HepG2 (cell line): ENCODE results near the gene OSGIN1. TPM values are rescaled to one million over a fixed set of nuclear protein-coding genes. Genes with fewer than 3 reads are reported as not detected.

ENCODE experiments used
- ATAC-seq: fragments of 200-7000 bp; cut with Tn5 transposase; 3 replicates; pipeline ENCODE4 v1.9.1; 2020; ENCODE audit warnings: mild to moderate bottlenecking, moderate library complexity
- BruUV-seq: library from RNA; stranded (reverse); fragments of 400-500 nt; replicated peaks from 2 replicates; lab custom pipeline; 2021; lab: Mats Ljungman, UMichigan
- CTCF ChIA-PET: fragments of 300-600 bp; formaldehyde crosslinking; extraction: SDS; loops from one replicate; lab custom pipeline; 2021; ENCODE audit warnings: low total read pairs, inconsistent platforms, low intra/inter-chr PET ratio; lab: Yijun Ruan, JAX
- POLR2A ChIA-PET: fragments of 350-600 bp; sonication (Branson Sonifier 250); formaldehyde crosslinking; loops from one replicate; lab custom pipeline; 2020; ENCODE audit warnings: antibody characterized with exemption, inconsistent platforms; lab: Yijun Ruan, JAX
- DNase-seq: peaks from one replicate; pipeline ENCODE4 v3.0.0-alpha.2; 2015; ENCODE audit warnings: low spot score
- FAIRE-seq: peaks from 3 replicates; lab custom pipeline; 2011; peaks lifted over from hg19 to GRCh38; lab: Jason Lieb, UNC
- H2AFZ ChIP-seq: one replicate; pipeline ENCODE4 v1.6.1; 2011; ENCODE audit warnings: low read length, inconsistent platforms
- H3K27ac ChIP-seq: fragments of 300-600 bp; 3 replicates; pipeline ENCODE4 v1.8.0; 2011; ENCODE audit warnings: mixed run types, mild to moderate bottlenecking, mixed read lengths, low read length, inconsistent platforms; ENCODE audit not compliant: insufficient read depth; ENCODE audit errors: extremely low read length
- H3K27me3 ChIP-seq, 2 experiments: fragments of 200-600 bp in 1 of 2; 2 replicates in 1 of 2; 3 replicates in 1 of 2; pipeline versions ENCODE4 v1.6.0 to v1.8.0; 2011; ENCODE audit warnings: low read length in 2 of 2, mild to moderate bottlenecking in 2 of 2, moderate library complexity in 2 of 2, inconsistent platforms in 1 of 2; ENCODE audit not compliant: insufficient read depth in 2 of 2, control insufficient read depth in 1 of 2
- H3K36me3 ChIP-seq, 2 experiments: fragments of 200-600 bp in 1 of 2; replicated peaks in 1 of 2; 2 replicates in 1 of 2; 3 replicates in 1 of 2; pipeline versions ENCODE4 v1.5.1 to v1.8.0; 2011; ENCODE audit warnings: low read length in 2 of 2, inconsistent platforms in 1 of 2; ENCODE audit not compliant: insufficient read depth in 2 of 2, control insufficient read depth in 1 of 2
- H3K4me1 ChIP-seq: 2 replicates; pipeline ENCODE4 v1.5.1; 2012; ENCODE audit warnings: low read length, inconsistent platforms; ENCODE audit not compliant: insufficient read depth
- H3K4me2 ChIP-seq: 2 replicates; pipeline ENCODE4 v1.6.0; 2011; ENCODE audit warnings: low read depth, low read length, inconsistent platforms
- H3K4me3 ChIP-seq, 3 experiments: fragments of 200-600 bp in 1 of 3; sonication (generic), shearing (Covaris generic) in 1 of 3; replicated peaks in 1 of 3; 2 replicates each; pipeline ENCODE4 v1.5.1; 2011 to 2016; ENCODE audit warnings: low read length in 3 of 3, inconsistent platforms in 2 of 3, low read depth in 2 of 3, mild to moderate bottlenecking in 2 of 3, control low read depth in 1 of 3, mixed read lengths in 1 of 3; ENCODE audit not compliant: insufficient read depth in 1 of 3
- H3K79me2 ChIP-seq: one replicate; pipeline ENCODE4 v1.6.1; 2011; ENCODE audit warnings: low read length, inconsistent platforms; ENCODE audit not compliant: insufficient read depth
- H3K9ac ChIP-seq: 2 replicates; pipeline ENCODE4 v1.6.0; 2011; ENCODE audit warnings: mild to moderate bottlenecking, low read depth, low read length, inconsistent platforms; ENCODE audit not compliant: insufficient read depth
- H3K9me3 ChIP-seq: 2 replicates; pipeline ENCODE4 v1.5.1; 2012; ENCODE audit warnings: mild to moderate bottlenecking, low read length
- H4K20me1 ChIP-seq: 2 replicates; pipeline ENCODE4 v1.6.0; 2011; ENCODE audit warnings: inconsistent platforms, mild to moderate bottlenecking, low read length, moderate library complexity; ENCODE audit not compliant: insufficient read depth
- FOSL2 ChIP-seq: sonication (generic); formaldehyde crosslinking; IDR thresholded peaks from 2 replicates; pipeline ENCODE4 v1.4.0; 2020; ENCODE audit warnings: missing genetic modification reagents
- MAZ ChIP-seq, 2 experiments: sonication (generic) in 1 of 2; formaldehyde crosslinking in 1 of 2; IDR thresholded peaks; 2 replicates each; pipeline versions ENCODE4 v1.5.0 to v1.6.1; 2012 to 2020; ENCODE audit warnings: low read depth in 2 of 2, mild to moderate bottlenecking in 2 of 2, borderline replicate concordance in 1 of 2, improper control_type of control experiment in 1 of 2, low read length in 1 of 2, missing genetic modification reagents in 1 of 2, moderate library complexity in 1 of 2
- TAF15 ChIP-seq: fragments of 200-400 bp; formaldehyde crosslinking; IDR thresholded peaks from one replicate; pipeline ENCODE4 v1.6.1; 2018; ENCODE audit warnings: mild to moderate bottlenecking, low read depth, low read length; ENCODE audit not compliant: poor library complexity, severe bottlenecking
- U2AF1 ChIP-seq: fragments of 200-400 bp; formaldehyde crosslinking; optimal IDR thresholded peaks from 2 replicates; pipeline ENCODE3; 2017; ENCODE audit warnings: mild to moderate bottlenecking, low read depth, low read length
- ZFY ChIP-seq: sonication (generic); formaldehyde crosslinking; IDR thresholded peaks from 2 replicates; pipeline ENCODE4 v1.4.0; 2020; ENCODE audit warnings: missing genetic modification reagents
- ZNF224 ChIP-seq: sonication (generic); formaldehyde crosslinking; IDR thresholded peaks from 2 replicates; pipeline ENCODE4 v1.5.0; 2020; ENCODE audit warnings: mild to moderate bottlenecking, missing genetic modification reagents
- ZNF232 ChIP-seq: sonication (generic); formaldehyde crosslinking; IDR thresholded peaks from 2 replicates; pipeline ENCODE4 v1.4.0; 2020; ENCODE audit warnings: missing genetic modification reagents, borderline replicate concordance
- ZNF343 ChIP-seq: sonication (generic); formaldehyde crosslinking; IDR thresholded peaks from 2 replicates; pipeline ENCODE4 v1.4.0; 2020; ENCODE audit warnings: mild to moderate bottlenecking, missing genetic modification reagents
- ZNF431 ChIP-seq: sonication (generic); formaldehyde crosslinking; IDR thresholded peaks from 2 replicates; pipeline ENCODE4 v1.9.0; 2022; ENCODE audit warnings: missing genetic modification reagents, low read depth, mild to moderate bottlenecking, borderline replicate concordance
- ZNF720 ChIP-seq: sonication (generic); formaldehyde crosslinking; IDR thresholded peaks from 2 replicates; pipeline ENCODE4 v1.4.0; 2020; ENCODE audit warnings: missing genetic modification reagents
- WGBS: methylation state at CpG from one replicate; pipeline ENCODE4 v1.1.6; 2017; ENCODE audit warnings: low lambda C conversion rate; 5-methylcytosine and 5-hydroxymethylcytosine counted together
- in situ Hi-C: cut with HindIII; loops from 2 replicates; pipeline ENCODE4 v1.10.0; 2017; ENCODE audit warnings: low pct_unique_long_range_greater_than_20kb; ENCODE audit not compliant: extremely low pct_ligation_motif_present
- intact Hi-C: fragments of 100-400 bp; cut with micrococcal nuclease; formaldehyde crosslinking; loops from one replicate; pipeline ENCODE4 v1.10.0; 2022; ENCODE audit not compliant: unreplicated experiment
- polyA plus RNA-seq, 8 experiments: library from polyadenylated mRNA; depleted of rRNA in 3 of 8; stranded (reverse) in 7 of 8; unstranded in 1 of 8; fragments of >200 nt; fragmentation: Illumina TruSeq in 4 of 8; extraction: Trizol in 4 of 8; gene quantifications; 2 replicates each; pipeline versions ENCODE4 v1.2.1 to v1.2.3, GENCODE V29; 2011 to 2016; ENCODE audit warnings: low read depth in 4 of 8, missing spikeins in 1 of 8, mixed read lengths in 1 of 8; ENCODE audit not compliant: insufficient read depth in 1 of 8
- total RNA-seq, 5 experiments: library from RNA; depleted of rRNA; stranded (reverse); fragments of >200 nt; fragmentation: Illumina TruSeq; extraction: Trizol; gene quantifications; 2 replicates each; pipeline ENCODE4 v1.2.3, GENCODE V29; 2016; ENCODE audit warnings: low read depth in 1 of 5
- TF ChIP-seq, protein P1 (sequence below): sonication (generic); formaldehyde crosslinking; IDR thresholded peaks from 2 replicates; pipeline ENCODE4 v1.4.0; 2020; ENCODE audit warnings: low read depth, missing genetic modification reagents
- TF ChIP-seq, protein P2 (sequence below): IDR thresholded peaks from 2 replicates; pipeline ENCODE4 v1.6.1; 2012; ENCODE audit warnings: low read depth, low read length, improper control_type of control experiment
- TF ChIP-seq, protein P3 (sequence below): sonication (generic); formaldehyde crosslinking; IDR thresholded peaks from 2 replicates; pipeline ENCODE4 v1.4.0; 2020; ENCODE audit warnings: missing genetic modification reagents

Gene OSGIN1
- total and polyA plus RNA-seq, 2 of the 13 experiments (the other 11 are each of a cell fraction or from before 2014, with no cell fraction given), result 20.5 to 27.1 TPM

DNA sequence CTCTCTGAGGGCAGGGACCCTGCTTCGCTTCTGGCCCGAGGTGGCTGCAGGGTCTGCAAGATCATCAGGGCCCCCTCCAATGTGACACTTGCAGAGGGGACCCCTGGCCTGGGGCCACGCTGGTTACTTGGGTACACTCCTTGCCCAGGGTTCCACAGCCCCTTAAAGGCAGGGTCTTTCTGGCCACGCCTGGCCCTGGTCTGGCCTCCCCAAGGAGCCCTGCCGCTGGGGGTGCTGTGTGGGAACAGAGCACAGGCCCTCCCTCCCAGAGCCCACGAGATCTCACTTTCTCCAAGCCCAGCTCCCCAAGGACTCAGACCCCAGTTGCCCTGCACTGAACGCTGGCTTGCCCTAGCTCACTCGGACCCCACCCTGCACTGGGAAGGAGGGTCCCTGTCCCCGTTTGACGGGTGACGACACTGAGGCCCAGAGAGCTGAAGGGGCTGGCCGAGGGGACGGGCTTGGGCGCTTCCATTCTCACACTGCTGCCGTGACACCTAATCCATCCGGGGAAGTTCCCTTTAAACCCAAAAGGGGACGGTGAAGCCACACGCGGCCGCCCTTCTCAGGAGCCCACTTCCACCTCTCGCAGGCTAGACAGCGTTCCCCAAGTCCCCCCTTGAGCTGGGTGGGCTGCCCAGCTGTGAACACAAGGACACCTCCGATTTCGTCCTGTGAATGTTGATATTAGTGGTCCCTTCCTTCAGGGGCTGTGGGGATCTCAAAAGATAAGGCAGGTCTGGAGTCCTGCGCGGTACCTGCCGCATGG lies 26.9 kb upstream of the OSGIN1 start:
- Histone ChIP-seq H4K20me1 (no peaks in the 10 kb centered on the region), H3K4me3 (peak overlapping the region in 1 of 3 experiments; percentile 69; a peak in 1 of 6 replicates), H3K27me3 (peaks cover 3 to 15% of the 10 kb centered on the region in 2 experiments; a peak in 4 of 5 replicates), H2AFZ (no peak overlapping the region), H3K4me2 (peak overlapping the region; percentile 91), H3K36me3 (no peaks in the 10 kb centered on the region), H3K4me1 (peaks cover 43% of the 10 kb centered on the region), H3K27ac (no peak overlapping the region), H3K9ac (no peak overlapping the region), H3K9me3 (no peaks in the 10 kb centered on the region), H3K79me2 (no peaks in the 10 kb centered on the region)
- in situ Hi-C loops (loop anchor here (10.0 kb wide), 1 partner anchor 119 kb away; the partner anchor contains the start of gene SLC38A8), intact Hi-C loops (loop anchor here (1.0 kb wide), 3 partner anchors 28 to 139 kb away; no protein-coding TSS in a partner anchor)
- POLR2A ChIA-PET, result interaction anchor here (0.9 to 5.4 kb wide), 4 partner anchors 17 to 30 kb away, joined by 4 to 46 read pairs (median 5); partner anchors contain the start of gene OSGIN1
- 47% methylated on average over 25 of the region's 27 CpGs for WGBS
- no TSS peak for BruUV-seq
- DNase-seq (no peak), ATAC-seq (peak; percentile 15), FAIRE-seq (no peak)
- CTCF ChIA-PET, result interaction anchor here (1.6 to 3.0 kb wide), 4 partner anchors 29 to 139 kb away, joined by 9 to 31 read pairs (median 16); partner anchors contain the start of gene OSGIN1
- TF ChIP-seq TAF15 (no peak), ZFY (no peak), ZNF431 (CRISPR knock-in tag) (no peak), FOSL2 (CRISPR knock-in tag) (no peak), ZNF720 (CRISPR knock-in tag) (no peak), U2AF1 (no peak), ZNF224 (no peak), ZNF343 (0 out of 2 replicates have a peak, but pooled peaks have one; percentile 56), ZNF232 (CRISPR knock-in tag) (no peak), MAZ (IDR thresholded peaks at IDR 0.05; ENCODE audit: borderline replicate concordance, low read depth, low read length) (no peak), MAZ (CRISPR knock-in tag; IDR thresholded peaks at IDR 0.05; ENCODE audit: low read depth) (no peak)
- TF ChIP-seq, protein P1, sequence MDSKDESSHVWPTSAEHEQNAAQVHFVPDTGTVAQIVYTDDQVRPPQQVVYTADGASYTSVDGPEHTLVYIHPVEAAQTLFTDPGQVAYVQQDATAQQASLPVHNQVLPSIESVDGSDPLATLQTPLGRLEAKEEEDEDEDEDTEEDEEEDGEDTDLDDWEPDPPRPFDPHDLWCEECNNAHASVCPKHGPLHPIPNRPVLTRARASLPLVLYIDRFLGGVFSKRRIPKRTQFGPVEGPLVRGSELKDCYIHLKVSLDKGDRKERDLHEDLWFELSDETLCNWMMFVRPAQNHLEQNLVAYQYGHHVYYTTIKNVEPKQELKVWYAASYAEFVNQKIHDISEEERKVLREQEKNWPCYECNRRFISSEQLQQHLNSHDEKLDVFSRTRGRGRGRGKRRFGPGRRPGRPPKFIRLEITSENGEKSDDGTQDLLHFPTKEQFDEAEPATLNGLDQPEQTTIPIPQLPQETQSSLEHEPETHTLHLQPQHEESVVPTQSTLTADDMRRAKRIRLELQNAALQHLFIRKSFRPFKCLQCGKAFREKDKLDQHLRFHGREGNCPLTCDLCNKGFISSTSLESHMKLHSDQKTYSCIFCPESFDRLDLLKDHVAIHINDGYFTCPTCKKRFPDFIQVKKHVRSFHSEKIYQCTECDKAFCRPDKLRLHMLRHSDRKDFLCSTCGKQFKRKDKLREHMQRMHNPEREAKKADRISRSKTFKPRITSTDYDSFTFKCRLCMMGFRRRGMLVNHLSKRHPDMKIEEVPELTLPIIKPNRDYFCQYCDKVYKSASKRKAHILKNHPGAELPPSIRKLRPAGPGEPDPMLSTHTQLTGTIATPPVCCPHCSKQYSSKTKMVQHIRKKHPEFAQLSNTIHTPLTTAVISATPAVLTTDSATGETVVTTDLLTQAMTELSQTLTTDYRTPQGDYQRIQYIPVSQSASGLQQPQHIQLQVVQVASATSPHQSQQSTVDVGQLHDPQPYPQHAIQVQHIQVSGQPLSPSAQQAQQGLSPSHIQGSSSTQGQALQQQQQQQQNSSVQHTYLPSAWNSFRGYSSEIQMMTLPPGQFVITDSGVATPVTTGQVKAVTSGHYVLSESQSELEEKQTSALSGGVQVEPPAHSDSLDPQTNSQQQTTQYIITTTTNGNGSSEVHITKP (CRISPR knock-in tag), result no peak
- TF ChIP-seq, protein P2, sequence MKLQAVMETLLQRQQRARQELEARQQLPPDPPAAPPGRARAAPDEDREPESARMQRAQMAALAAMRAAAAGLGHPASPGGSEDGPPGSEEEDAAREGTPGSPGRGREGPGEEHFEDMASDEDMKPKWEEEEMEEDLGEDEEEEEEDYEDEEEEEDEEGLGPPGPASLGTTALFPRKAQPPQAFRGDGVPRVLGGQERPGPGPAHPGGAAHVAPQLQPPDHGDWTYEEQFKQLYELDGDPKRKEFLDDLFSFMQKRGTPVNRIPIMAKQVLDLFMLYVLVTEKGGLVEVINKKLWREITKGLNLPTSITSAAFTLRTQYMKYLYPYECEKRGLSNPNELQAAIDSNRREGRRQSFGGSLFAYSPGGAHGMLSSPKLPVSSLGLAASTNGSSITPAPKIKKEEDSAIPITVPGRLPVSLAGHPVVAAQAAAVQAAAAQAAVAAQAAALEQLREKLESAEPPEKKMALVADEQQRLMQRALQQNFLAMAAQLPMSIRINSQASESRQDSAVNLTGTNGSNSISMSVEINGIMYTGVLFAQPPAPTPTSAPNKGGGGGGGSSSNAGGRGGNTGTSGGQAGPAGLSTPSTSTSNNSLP, result no peak
- TF ChIP-seq, protein P3, sequence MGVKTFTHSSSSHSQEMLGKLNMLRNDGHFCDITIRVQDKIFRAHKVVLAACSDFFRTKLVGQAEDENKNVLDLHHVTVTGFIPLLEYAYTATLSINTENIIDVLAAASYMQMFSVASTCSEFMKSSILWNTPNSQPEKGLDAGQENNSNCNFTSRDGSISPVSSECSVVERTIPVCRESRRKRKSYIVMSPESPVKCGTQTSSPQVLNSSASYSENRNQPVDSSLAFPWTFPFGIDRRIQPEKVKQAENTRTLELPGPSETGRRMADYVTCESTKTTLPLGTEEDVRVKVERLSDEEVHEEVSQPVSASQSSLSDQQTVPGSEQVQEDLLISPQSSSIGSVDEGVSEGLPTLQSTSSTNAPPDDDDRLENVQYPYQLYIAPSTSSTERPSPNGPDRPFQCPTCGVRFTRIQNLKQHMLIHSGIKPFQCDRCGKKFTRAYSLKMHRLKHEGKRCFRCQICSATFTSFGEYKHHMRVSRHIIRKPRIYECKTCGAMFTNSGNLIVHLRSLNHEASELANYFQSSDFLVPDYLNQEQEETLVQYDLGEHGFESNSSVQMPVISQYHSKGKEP (CRISPR knock-in tag), result no peak
